Heart right ventricle (tissue), 16 donors: ENCODE data around the gene COL5A1. TPM values are rescaled to one million over a fixed set of nuclear protein-coding genes. Genes with fewer than 3 reads are reported as not detected.

Experiments used
- ATAC-seq, 8 donors: fragments of 200-7000 bp; cut with Tn5 transposase; one replicate each; pipeline ENCODE4 v1.9.1; 2020; ENCODE audit warnings: mild to moderate bottlenecking in 8 of 8, moderate library complexity in 8 of 8, moderate number of reproducible peaks in 1 of 8
- DNase-seq, 2 donors: peaks; one replicate each; pipeline ENCODE4 v3.0.0-alpha.2; 2020
- H3K27ac ChIP-seq, 10 donors: fragments of 200-600 bp; sonication (generic) in 2 of 10; one replicate each; pipeline versions ENCODE4 v1.5.0 to v1.8.0; 2020 to 2022; ENCODE audit warnings: mild to moderate bottlenecking in 3 of 10
- H3K27me3 ChIP-seq, 7 donors: fragments of 200-600 bp; one replicate each; pipeline ENCODE4 v1.8.0; 2021 to 2022; ENCODE audit warnings: mild to moderate bottlenecking in 2 of 7
- H3K36me3 ChIP-seq, 9 donors: fragments of 200-600 bp; sonication (generic) in 1 of 9; one replicate each; pipeline versions ENCODE4 v1.5.0 to v1.8.0; 2020 to 2022; ENCODE audit warnings: mild to moderate bottlenecking in 2 of 9
- H3K4me1 ChIP-seq, 9 donors: fragments of 200-600 bp; sonication (generic) in 1 of 9; one replicate each; pipeline versions ENCODE4 v1.5.0 to v1.8.0; 2020 to 2022; ENCODE audit warnings: mild to moderate bottlenecking in 4 of 9
- H3K4me3 ChIP-seq, 10 donors: fragments of 200-600 bp; sonication (generic) in 2 of 10; one replicate each; pipeline versions ENCODE4 v1.5.0 to v1.8.0; 2020 to 2022; ENCODE audit warnings: mild to moderate bottlenecking in 7 of 10, moderate library complexity in 2 of 10
- H3K9me3 ChIP-seq, 11 donors: fragments of 200-600 bp in 10 of 11; sonication (generic) in 2 of 11; one replicate each; pipeline versions ENCODE4 v1.5.0 to v1.8.0; 2013 to 2022; ENCODE audit warnings: mild to moderate bottlenecking in 2 of 11, control low read depth in 1 of 11, moderate library complexity in 1 of 11
- CTCF ChIP-seq, 9 donors: fragments of 200-600 bp; sonication (generic) in 2 of 9; IDR thresholded peaks; one replicate each; pipeline versions ENCODE4 v1.5.0 to v1.8.0; 2021 to 2022; ENCODE audit warnings: antibody characterized with exemption in 9 of 9, mild to moderate bottlenecking in 5 of 9, moderate library complexity in 1 of 9
- WGBS, 2 donors: extraction: QIAGEN DNeasy Blood & Tissue Kit; methylation state at CpG; one replicate each; pipeline ENCODE4 v1.1.7; 2013; ENCODE audit warnings: inconsistent platforms in 1 of 2; 5-methylcytosine and 5-hydroxymethylcytosine counted together
- intact Hi-C, 10 donors: fragments of 100-400 bp; cut with DNase I; formaldehyde crosslinking; loops; one replicate each; pipeline versions ENCODE4 v1.11.1 to v1.14.2; 2022
- polyA plus RNA-seq, 2 donors: library from polyadenylated mRNA; stranded (reverse); fragments of 200-250 nt; gene quantifications; one replicate each; pipeline ENCODE4 v1.2.3, GENCODE V29; 2013
- total RNA-seq, 10 donors: library from RNA; stranded (reverse); fragmentation: NEBNext Ultra II Directional in 3 of 10; extraction: Animal tissue kit (Norgen Biotek cat#: 25700) in 3 of 10; gene quantifications; one replicate each; pipeline versions ENCODE4 v1.2.1 to v1.2.4, GENCODE V29; 2021 to 2023
- donor health status: Arrhythmogenic right ventricular cardiomyopathy.
- donor health status: ischemic (EF 13 %, LVEDD 7.1; RV severe dilation, severe dysfunction).
- donor health status: healthy with polysubstance abuse.
- donor health status: DM: no; HTN: yes; CAD: no.
- donor health status: DM: no; HTN: no; CAD: no.
- donor health status: ischemic (EF 25% LVEDD 6.9; RV normal size, moderate dysfunction).
- donor health status: ischemic (EF 25% LVEDD 5.7; RV mildly dilated, moderate dysfunction).
- donor health status: healthy.
- donor health status: DM: yes; HTN: yes; CAD: no.
- donor health status: Ischemic cardiomyopathy.
- donor health status: ischemic (EF 35%, LVEDD 5.7; RV mildly dilated, moderate dysfunction).
- donor health status: nonischemic (EF 11% LVEDD 7.7; RV severe dilation, severe dysfunction).
- donor health status: DM: yes; HTN: yes; CAD: no.
- donor health status: PGD.
- donor health status: ischemic (EF 29% LVEDD 5.4; RV normal size, mild dysfunction).
- donor health status: nonischemic (EF 23%, LVEDD 6.1; RV moderate dilation, normal function).

The COL5A1 gene
- total and polyA plus RNA-seq, 12 donors, result 8.1 to 60.0 (median 13.3) TPM

- DNase-seq (no peak), ATAC-seq (no peak)
- H3K27me3 ChIP-seq, result no peaks in the 10 kb centered on the region
- H3K9me3 ChIP-seq, result no peaks in the 10 kb centered on the region
- 96% methylated on average over 3 of the region's 3 CpGs for WGBS, 2 donors
- no peak overlapping the region for H3K27ac ChIP-seq
- TF ChIP-seq CTCF (IDR thresholded peaks at IDR 0.05), result no peak
- no peak overlapping the region for H3K4me3 ChIP-seq
- H3K36me3 ChIP-seq, result peaks cover 0 to under 1% (median 0%) of the 10 kb centered on the region in 9 donors
- peaks cover 9 to 44% (median 26%) of the 10 kb centered on the region in 9 donors for H3K4me1 ChIP-seq
- intact Hi-C loops, result loop anchor here in 2 of 10 donors (5.0 kb wide), 2 partner anchors 38 to 657 kb away; no protein-coding TSS in a partner anchor
These were observed 44.2 kb downstream of the COL5A1 start for GRCh38 chr9:134685784-134686183.

GRCh38 chr9:134686896-134687295 lies 45.3 kb downstream of the COL5A1 start:
- no peak for DNase-seq
- ATAC-seq, result no peak
- no peak for TF ChIP-seq CTCF (IDR thresholded peaks at IDR 0.05)
- Histone ChIP-seq H3K27ac (no peak overlapping the region), H3K9me3 (no peaks in the 10 kb centered on the region), H3K27me3 (no peaks in the 10 kb centered on the region), H3K36me3 (peaks cover 0 to 6% (median 0%) of the 10 kb centered on the region in 9 donors), H3K4me1 (peaks cover 4 to 43% (median 20%) of the 10 kb centered on the region in 9 donors), H3K4me3 (no peak overlapping the region)
- intact Hi-C loops, result loop anchor here in 2 of 10 donors (5.0 kb wide), 2 partner anchors 40 to 655 kb away; no protein-coding TSS in a partner anchor
- WGBS, 2 donors, result 86 to 87% methylated on average over 9 of the region's 9 CpGs

GRCh38 chr9:134687556-134687955 lies 46.0 kb downstream of the COL5A1 start:
- DNase-seq, result no peak
- Histone ChIP-seq H3K36me3 (peaks cover 0 to 13% (median 0%) of the 10 kb centered on the region in 9 donors), H3K9me3 (no peaks in the 10 kb centered on the region), H3K4me3 (no peak overlapping the region), H3K4me1 (peaks cover 0 to 39% (median 18%) of the 10 kb centered on the region in 9 donors), H3K27ac (no peak overlapping the region), H3K27me3 (no peaks in the 10 kb centered on the region)
- ATAC-seq, result no peak
- 92 to 95% methylated on average over 10 of the region's 10 CpGs for WGBS, 2 donors
- intact Hi-C loops, result loop anchor here in 2 of 10 donors (5.0 kb wide), 2 partner anchors 40 to 655 kb away; no protein-coding TSS in a partner anchor
- no peak for TF ChIP-seq CTCF (IDR thresholded peaks at IDR 0.05)

GRCh38 chr9:134688231-134688630 lies 46.6 kb downstream of the COL5A1 start:
- Histone ChIP-seq H3K36me3 (peaks cover 0 to 17% (median 0%) of the 10 kb centered on the region in 9 donors), H3K27ac (no peak overlapping the region), H3K4me1 (peaks cover 0 to 38% (median 15%) of the 10 kb centered on the region in 9 donors), H3K9me3 (no peaks in the 10 kb centered on the region), H3K27me3 (no peaks in the 10 kb centered on the region), H3K4me3 (no peak overlapping the region)
- ATAC-seq (no peak), DNase-seq (no peak)
- TF ChIP-seq CTCF (IDR thresholded peaks at IDR 0.05), result no peak
- intact Hi-C loops, result loop anchor here in 2 of 10 donors (5.0 kb wide), 2 partner anchors 41 to 654 kb away; no protein-coding TSS in a partner anchor
- 94 to 96% methylated on average over 15 of the region's 15 CpGs for WGBS, 2 donors
